ENCODE results near the gene PUDP.
"Not testable (repeated sequence)": the region's sequence is repeated elsewhere in the genome, so short reads cannot be mapped to it uniquely, and the experiment has no call there.

The PUDP gene

DNA sequence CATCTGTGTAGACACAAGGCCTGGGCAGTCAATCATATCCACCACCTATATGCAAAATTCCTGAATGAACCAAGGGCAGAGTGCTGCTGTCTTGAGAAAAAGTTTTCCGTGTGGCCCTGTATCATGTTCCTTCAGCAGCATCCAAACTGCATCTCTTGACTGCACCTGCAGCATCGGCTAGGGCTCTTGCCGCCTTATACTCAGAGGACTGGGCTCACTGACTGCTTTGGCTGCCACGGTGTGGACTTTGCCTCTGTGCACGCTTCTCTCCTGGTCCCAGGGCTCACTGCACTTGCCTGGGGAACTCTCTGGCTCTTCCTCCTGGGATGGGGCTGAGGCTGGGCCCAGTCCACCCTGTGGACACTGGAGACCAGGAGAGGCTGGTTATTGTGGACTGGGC, 39.9 kb downstream of the PUDP start:
- in situ Hi-C loops (cut with HindIII; ENCODE audit: low sequenced_read_pairs), result no loop called here
- DNase-seq (ENCODE audit: low read depth, low spot score), result no peak
- TF ChIP-seq, protein P1, sequence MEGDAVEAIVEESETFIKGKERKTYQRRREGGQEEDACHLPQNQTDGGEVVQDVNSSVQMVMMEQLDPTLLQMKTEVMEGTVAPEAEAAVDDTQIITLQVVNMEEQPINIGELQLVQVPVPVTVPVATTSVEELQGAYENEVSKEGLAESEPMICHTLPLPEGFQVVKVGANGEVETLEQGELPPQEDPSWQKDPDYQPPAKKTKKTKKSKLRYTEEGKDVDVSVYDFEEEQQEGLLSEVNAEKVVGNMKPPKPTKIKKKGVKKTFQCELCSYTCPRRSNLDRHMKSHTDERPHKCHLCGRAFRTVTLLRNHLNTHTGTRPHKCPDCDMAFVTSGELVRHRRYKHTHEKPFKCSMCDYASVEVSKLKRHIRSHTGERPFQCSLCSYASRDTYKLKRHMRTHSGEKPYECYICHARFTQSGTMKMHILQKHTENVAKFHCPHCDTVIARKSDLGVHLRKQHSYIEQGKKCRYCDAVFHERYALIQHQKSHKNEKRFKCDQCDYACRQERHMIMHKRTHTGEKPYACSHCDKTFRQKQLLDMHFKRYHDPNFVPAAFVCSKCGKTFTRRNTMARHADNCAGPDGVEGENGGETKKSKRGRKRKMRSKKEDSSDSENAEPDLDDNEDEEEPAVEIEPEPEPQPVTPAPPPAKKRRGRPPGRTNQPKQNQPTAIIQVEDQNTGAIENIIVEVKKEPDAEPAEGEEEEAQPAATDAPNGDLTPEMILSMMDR (IDR thresholded peaks at IDR 0.05; ENCODE audit: low read depth, low read length), result no peak
- no peak overlapping the region for H3K4me3 ChIP-seq (ENCODE audit: low read depth, low read length)

DNA sequence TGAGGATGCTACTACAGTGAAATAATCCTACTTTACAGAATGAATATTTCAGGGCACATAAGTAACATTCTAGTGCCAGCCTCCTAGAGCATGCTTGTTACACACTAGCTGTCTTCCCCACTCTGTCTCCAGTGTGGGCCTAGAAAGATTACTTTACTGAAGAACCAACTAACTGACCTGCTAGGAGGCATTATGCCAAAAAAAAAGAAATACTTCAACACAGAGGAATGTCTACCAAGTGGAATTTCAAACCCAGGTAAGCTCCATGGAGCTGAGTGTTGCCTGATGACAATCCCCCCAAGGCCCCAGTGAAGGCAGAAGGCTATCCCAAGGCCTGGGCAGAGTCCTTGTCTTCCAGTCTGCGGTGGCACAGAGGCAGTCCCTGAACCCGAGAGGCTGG, 41.3 kb downstream of the PUDP start:
- TF ChIP-seq, protein P1 (IDR thresholded peaks at IDR 0.05; ENCODE audit: low read depth, low read length), result no peak
- in situ Hi-C loops (cut with HindIII; ENCODE audit: low sequenced_read_pairs), result no loop called here
- no peak overlapping the region for H3K4me3 ChIP-seq (ENCODE audit: low read depth, low read length)
- DNase-seq (ENCODE audit: low read depth, low spot score), result no peak

DNA sequence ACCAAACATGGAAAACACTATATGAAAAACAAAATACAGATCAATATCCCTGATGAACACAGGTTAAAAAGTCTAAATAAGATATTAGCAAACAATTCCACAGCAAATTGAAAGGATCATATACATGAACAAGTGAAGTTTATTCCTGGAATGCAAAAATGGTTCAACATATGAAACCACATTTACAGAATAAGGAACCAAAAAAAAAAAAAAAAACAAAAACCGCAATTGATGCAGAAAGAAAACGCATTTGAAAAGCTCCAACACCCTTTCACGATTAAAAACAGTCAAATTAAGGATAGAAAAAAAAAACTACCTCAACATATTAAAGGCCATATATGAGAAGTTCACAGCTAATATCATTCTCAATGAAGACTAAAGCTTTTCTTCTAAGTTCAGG, 45.8 kb downstream of the PUDP start:
- TF ChIP-seq, protein P1 (IDR thresholded peaks at IDR 0.05; ENCODE audit: low read depth, low read length), result no peak
- no peak overlapping the region for H3K4me3 ChIP-seq (ENCODE audit: low read depth, low read length)
- in situ Hi-C loops (cut with HindIII; ENCODE audit: low sequenced_read_pairs), result no loop called here
- no peak for DNase-seq (ENCODE audit: low read depth, low spot score)

DNA sequence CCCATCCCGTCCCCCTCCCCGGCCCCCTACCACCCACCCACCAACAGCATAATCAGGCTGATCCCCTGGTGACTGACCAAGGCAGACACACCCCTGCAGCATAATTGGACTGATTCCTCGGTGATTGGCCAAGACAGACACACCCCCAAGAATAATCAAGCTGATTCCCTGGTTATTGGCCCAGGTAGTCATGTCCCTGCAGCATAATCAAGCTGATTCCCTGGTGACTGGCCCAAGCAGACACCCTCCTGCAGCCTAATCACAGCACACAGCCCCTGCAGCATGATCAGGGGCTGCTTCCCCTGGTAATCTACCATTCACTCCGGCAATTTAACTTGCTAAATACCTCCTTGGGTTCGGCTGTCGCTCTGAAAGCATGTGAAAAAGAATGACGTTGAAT, 47.9 kb downstream of the PUDP start:
- DNase-seq (ENCODE audit: low read depth, low spot score), result no peak
- TF ChIP-seq, protein P1 (IDR thresholded peaks at IDR 0.05; ENCODE audit: low read depth, low read length), result no peak
- in situ Hi-C loops (cut with HindIII; ENCODE audit: low sequenced_read_pairs), result no loop called here
- no peak overlapping the region for H3K4me3 ChIP-seq (ENCODE audit: low read depth, low read length)

DNA sequence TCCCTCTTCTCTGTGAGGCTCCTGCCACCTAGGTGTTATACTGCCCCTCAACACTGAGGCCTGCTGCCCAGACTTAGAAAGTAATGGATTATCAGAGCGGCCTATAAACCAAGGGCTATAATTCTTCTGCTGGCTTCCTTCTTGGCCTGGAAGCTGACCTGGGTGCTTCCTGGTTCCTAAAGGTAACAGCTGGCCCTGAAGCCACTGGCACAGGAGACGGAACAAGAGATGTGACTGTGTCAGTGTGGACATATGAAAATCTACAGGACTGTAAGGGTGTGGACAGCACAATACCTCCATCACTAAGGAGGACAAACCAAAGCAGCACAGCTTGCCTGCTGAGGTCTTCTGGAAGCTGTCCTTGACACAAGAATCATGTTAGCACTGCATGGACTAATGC, 52.3 kb downstream of the PUDP start:
- in situ Hi-C loops (cut with HindIII; ENCODE audit: low sequenced_read_pairs); DNase-seq (ENCODE audit: low read depth, low spot score); H3K4me3 ChIP-seq (ENCODE audit: low read depth, low read length): not testable (repeated sequence)

DNA sequence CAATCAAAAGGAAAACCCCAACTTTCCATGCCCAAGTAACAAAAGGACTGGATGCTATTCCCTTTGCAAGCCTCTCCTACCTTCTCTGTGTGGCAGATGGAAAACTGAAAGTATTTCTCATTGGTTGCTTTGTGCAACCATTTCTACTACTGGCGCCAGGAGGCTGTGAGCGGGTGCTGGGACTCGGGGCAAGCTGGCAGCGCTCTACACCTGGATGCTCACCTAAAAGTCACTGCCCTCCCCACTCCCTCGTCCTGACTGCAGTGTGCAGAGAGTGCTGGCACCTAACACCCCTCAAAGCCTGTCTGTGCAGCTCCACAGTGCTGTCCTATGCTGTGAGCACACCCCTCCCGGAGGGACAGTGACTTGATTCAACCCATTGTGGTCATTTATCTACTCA, 54.6 kb downstream of the PUDP start:
- no peak overlapping the region for H3K4me3 ChIP-seq (ENCODE audit: low read depth, low read length)
- no peak for DNase-seq (ENCODE audit: low read depth, low spot score)
- in situ Hi-C loops (cut with HindIII; ENCODE audit: low sequenced_read_pairs), result no loop called here
- TF ChIP-seq, protein P1 (IDR thresholded peaks at IDR 0.05; ENCODE audit: low read depth, low read length), result no peak

DNA sequence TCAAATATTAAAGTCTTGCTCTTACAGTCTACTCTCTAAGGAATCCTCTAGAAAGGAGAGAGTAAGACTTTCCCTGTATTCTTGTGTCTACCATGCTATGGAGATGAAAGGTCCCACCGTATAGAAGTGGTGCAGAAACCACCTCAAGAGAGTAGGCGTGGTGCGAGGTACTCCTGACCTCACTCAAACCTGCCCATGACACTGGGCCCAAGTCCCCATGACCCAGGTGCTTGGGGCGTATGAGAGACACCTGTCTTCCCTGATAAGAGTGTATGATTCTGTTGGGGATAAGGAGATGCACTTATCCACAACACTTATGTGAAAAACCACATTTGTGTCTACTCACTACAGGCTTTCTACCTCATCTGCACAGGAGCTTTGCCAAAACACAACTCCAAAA, 55.4 kb downstream of the PUDP start:
- TF ChIP-seq, protein P1 (IDR thresholded peaks at IDR 0.05; ENCODE audit: low read depth, low read length), result no peak
- no peak overlapping the region for H3K4me3 ChIP-seq (ENCODE audit: low read depth, low read length)
- no peak for DNase-seq (ENCODE audit: low read depth, low spot score)
- in situ Hi-C loops (cut with HindIII; ENCODE audit: low sequenced_read_pairs), result no loop called here
